Esophagus muscularis mucosa (tissue), 4 donors: Measurements from ENCODE around the gene NECTIN2. TPM values are rescaled to one million over a fixed set of nuclear protein-coding genes. Genes with fewer than 3 reads are reported as not detected.
"Not testable (repeated sequence)": the region's sequence is repeated elsewhere in the genome, so short reads cannot be mapped to it uniquely, and the experiment has no call there.

ENCODE experiments used
- DNase-seq: peaks from one replicate; pipeline ENCODE4 v3.0.0-alpha.2; 2017; ENCODE audit errors: extremely low spot score
- H3K27ac ChIP-seq, 4 donors: fragments of 200-600 bp; sonication (generic); replicated peaks in 1 of 4; 1 replicate in 3 of 4; 2 replicates in 1 of 4; pipeline ENCODE4 v1.5.1; 2016 to 2019; ENCODE audit warnings: mild to moderate bottlenecking in 1 of 4
- H3K27me3 ChIP-seq, 4 donors: fragments of 200-600 bp; sonication (generic); one replicate each; pipeline versions ENCODE4 v1.5.1 to v1.6.0; 2016 to 2019
- H3K36me3 ChIP-seq, 4 donors: fragments of 200-600 bp; sonication (generic); one replicate each; pipeline ENCODE4 v1.5.1; 2016 to 2019
- H3K4me1 ChIP-seq, 4 donors: fragments of 200-600 bp; sonication (generic); one replicate each; pipeline ENCODE4 v1.5.1; 2016 to 2019
- H3K4me3 ChIP-seq, 4 donors: fragments of 200-600 bp; sonication (generic); 1 replicate in 2 of 4; 2 replicates in 2 of 4; pipeline ENCODE4 v1.5.1; 2016 to 2019; ENCODE audit warnings: mild to moderate bottlenecking in 4 of 4, moderate library complexity in 1 of 4
- H3K9me3 ChIP-seq, 4 donors: fragments of 200-600 bp; sonication (generic); 1 replicate in 3 of 4; 2 replicates in 1 of 4; pipeline ENCODE4 v1.5.1; 2016 to 2019
- EP300 ChIP-seq: sonication (generic); formaldehyde crosslinking; IDR thresholded peaks from one replicate; pipeline ENCODE4 v1.6.1; 2017; ENCODE audit warnings: antibody characterized with exemption
- POLR2A ChIP-seq: fragments of 450-650 bp; IDR thresholded peaks from one replicate; pipeline ENCODE4 v1.6.1; 2017; ENCODE audit warnings: antibody characterized with exemption, moderate library complexity, mild to moderate bottlenecking, low read depth
- POLR2AphosphoS5 ChIP-seq, 2 donors: sonication (generic); formaldehyde crosslinking; IDR thresholded peaks; one replicate each; pipeline ENCODE4 v1.6.1; 2017; ENCODE audit warnings: antibody characterized with exemption in 2 of 2
- WGBS: methylation state at CpG from one replicate; pipeline ENCODE4 v1.1.5; 2018; 5-methylcytosine and 5-hydroxymethylcytosine counted together
- intact Hi-C: fragments of 100-400 bp; cut with DNase I; formaldehyde crosslinking; loops from one replicate; pipeline ENCODE4 v1.15.1; 2023
- total RNA-seq, 4 donors: library from RNA; depleted of rRNA; stranded (reverse); fragments of >200 nt; gene quantifications; one replicate each; pipeline versions ENCODE4 v1.1.0 to v1.2.1, GENCODE V29; 2016
- TF ChIP-seq, protein P1 (sequence below), 3 experiments: fragments of 200-600 bp in 2 of 3; fragments of 450-650 bp in 1 of 3; sonication (generic) in 2 of 3; IDR thresholded peaks; one replicate each; pipeline ENCODE4 v1.5.1; 2017 to 2019; ENCODE audit warnings: antibody characterized with exemption in 3 of 3, mild to moderate bottlenecking in 2 of 3, moderate library complexity in 1 of 3

Gene NECTIN2
- total RNA-seq, 4 donors from 2014 or later: 34.5 to 72.4 (median 60.1) TPM

DNA sequence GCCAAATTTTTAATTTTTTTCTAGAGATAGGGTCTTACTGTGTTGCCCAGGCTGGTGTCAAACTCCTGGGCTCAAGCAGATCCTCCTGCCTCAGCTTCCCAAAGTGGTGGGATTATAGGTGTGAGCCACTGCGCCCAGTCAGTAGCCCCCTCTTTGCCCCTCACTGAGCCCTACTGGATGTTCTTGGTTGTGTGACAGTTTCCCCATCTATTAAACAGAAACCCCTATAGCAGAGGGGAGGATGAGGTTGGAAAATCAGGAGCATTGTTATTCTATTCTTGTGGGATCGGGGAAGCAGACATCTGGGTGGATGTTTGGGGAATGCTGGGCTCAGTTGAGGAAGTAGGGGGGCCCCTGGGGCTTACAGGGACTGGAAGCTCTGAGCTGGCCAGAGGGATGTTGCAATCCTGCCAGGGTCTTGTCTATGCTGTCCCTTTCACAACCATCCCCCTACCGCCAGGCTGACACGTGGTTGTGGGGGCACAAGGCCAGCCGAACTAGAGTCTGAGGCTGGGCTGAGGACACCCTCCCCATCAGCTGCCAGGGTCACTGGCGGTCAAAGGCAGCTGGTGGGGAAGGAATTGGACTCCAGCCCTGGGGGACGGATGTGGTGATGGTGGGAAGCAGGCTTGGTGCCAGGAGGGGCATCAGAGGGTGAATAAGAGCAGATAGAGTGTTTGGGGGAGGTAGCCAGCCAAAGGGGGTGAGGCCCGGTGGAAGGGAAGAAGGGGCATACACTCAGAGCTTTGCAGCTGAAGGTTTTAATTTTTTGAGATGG is 79.2 kb downstream of the NECTIN2 start:
- Histone ChIP-seq H3K4me3 (no peak overlapping the region), H3K27ac (peak overlapping the region in 2 of 4 donors; percentile 31 to 59), H3K27me3 (no peaks in the 10 kb centered on the region), H3K9me3 (no peaks in the 10 kb centered on the region), H3K4me1 (peaks cover 9 to 34% (median 24%) of the 10 kb centered on the region in 4 donors), H3K36me3 (no peaks in the 10 kb centered on the region)
- intact Hi-C loops: no loop called here
- peak; percentile 23 to 33 for TF ChIP-seq POLR2AphosphoS5 (IDR thresholded peaks at IDR 0.05)
- TF ChIP-seq EP300: no peak
- TF ChIP-seq, protein P1, sequence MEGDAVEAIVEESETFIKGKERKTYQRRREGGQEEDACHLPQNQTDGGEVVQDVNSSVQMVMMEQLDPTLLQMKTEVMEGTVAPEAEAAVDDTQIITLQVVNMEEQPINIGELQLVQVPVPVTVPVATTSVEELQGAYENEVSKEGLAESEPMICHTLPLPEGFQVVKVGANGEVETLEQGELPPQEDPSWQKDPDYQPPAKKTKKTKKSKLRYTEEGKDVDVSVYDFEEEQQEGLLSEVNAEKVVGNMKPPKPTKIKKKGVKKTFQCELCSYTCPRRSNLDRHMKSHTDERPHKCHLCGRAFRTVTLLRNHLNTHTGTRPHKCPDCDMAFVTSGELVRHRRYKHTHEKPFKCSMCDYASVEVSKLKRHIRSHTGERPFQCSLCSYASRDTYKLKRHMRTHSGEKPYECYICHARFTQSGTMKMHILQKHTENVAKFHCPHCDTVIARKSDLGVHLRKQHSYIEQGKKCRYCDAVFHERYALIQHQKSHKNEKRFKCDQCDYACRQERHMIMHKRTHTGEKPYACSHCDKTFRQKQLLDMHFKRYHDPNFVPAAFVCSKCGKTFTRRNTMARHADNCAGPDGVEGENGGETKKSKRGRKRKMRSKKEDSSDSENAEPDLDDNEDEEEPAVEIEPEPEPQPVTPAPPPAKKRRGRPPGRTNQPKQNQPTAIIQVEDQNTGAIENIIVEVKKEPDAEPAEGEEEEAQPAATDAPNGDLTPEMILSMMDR (IDR thresholded peaks at IDR 0.05): no peak
- no peak for DNase-seq
- 62% methylated on average over 6 of the region's 8 CpGs for WGBS

DNA sequence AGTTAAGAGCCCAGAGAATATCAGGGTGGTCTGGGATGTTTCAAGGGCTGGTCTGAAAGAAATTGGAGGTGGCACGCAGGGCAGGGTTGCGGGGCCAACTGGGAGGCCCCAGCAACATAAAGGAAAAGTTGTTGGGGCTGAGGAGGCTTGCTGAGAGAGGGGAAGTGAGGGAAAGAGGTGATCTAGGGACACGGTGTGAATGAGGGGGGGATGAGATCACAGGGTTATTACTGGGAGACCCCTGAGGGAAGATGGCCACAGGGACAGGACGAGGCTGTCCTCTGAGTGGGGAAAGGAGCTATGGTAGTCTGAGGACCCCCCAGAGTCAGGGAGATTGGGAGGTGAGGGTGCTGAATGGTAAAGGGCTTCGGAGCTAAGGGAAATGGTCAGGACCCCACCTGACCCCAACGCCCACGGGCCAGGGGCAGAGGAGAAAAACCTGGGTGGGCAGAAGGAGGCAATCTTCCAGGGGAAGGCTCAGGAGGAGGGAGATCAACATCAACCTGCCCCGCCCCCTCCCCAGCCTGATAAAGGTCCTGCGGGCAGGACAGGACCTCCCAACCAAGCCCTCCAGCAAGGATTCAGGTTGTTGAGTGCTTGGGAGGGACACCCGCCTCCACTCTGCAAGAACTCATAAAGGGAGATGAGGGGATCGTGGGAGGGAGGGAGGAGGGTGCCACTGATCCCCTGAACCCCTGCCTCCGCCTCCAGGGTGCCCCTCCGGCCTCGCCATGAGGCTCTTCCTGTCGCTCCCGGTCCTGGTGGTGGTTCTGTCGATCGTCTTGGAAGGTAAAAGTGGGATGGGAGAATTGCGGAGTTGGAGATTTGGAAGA is 80.4 kb downstream of the NECTIN2 start:
- H3K9me3 ChIP-seq, H3K27me3 ChIP-seq, H3K27ac ChIP-seq, intact Hi-C loops, DNase-seq, H3K36me3 ChIP-seq: not testable (repeated sequence)
- Histone ChIP-seq H3K4me1 (peaks cover 9 to 34% (median 24%) of the 10 kb centered on the region in 4 donors), H3K4me3 (peak overlapping the region in 3 of 4 donors; percentile 36 to 46 (median 38))
- 58% methylated on average over 18 of the region's 19 CpGs for WGBS

DNA sequence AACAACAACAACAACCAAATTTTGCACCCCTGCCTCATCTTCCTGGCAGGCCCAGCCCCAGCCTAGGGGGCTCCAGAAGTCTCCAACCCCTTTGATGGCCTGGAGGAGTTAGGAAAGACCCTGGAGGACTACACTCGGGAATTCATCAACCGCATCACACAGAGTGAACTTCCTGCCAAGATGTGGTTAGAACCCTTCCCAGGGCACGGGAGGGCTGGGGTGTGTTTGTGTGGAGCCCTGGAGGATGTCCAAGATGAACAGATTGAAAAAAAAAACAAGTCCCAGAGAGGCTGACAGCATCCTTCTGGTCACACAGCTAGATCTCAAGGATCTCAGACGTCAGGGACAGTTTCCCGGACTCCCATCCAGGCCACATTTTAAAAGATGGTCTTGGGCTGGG is 81.6 kb downstream of the NECTIN2 start:
- H3K36me3 ChIP-seq: no peaks in the 10 kb centered on the region
- TF ChIP-seq POLR2A: no peak
- H3K27me3 ChIP-seq: no peaks in the 10 kb centered on the region
- no peak overlapping the region for H3K27ac ChIP-seq
- intact Hi-C loops: no loop called here
- H3K4me3 ChIP-seq: no peak overlapping the region
- DNase-seq: no peak
- H3K4me1 ChIP-seq: peaks cover 9 to 34% (median 24%) of the 10 kb centered on the region in 4 donors
- H3K9me3 ChIP-seq: no peaks in the 10 kb centered on the region
- 42% methylated on average over 5 of the region's 5 CpGs for WGBS

DNA sequence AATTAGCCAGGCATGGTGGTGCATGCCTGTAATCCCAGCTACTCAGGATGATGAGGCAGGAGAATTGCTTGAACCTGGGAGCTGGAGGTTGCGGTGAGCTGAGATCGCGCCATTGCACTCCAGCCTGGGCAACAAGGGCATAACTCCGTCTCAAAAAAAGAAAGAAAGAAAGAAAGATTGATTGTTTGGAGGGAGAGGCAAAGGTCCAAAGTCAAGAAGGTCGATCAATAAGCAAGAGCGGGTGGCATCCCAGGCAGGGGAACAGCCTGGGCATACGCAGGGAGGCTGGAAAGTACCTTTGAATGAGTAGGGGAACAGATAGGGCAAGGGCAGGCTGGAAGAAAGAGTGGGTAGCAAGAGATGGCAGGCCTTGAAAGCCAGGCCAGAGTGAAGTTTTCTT is 84.0 kb downstream of the NECTIN2 start:
- TF ChIP-seq EP300: no peak
- TF ChIP-seq POLR2A: no peak
- TF ChIP-seq, protein P1 (IDR thresholded peaks at IDR 0.05): no peak
- no peak for DNase-seq
- H3K36me3 ChIP-seq: no peaks in the 10 kb centered on the region
- intact Hi-C loops: no loop called here
- no peak overlapping the region for H3K27ac ChIP-seq
- WGBS: 90% methylated on average over 7 of the region's 7 CpGs
- H3K4me3 ChIP-seq: no peak overlapping the region
- peaks cover 8 to 28% (median 18%) of the 10 kb centered on the region in 4 donors for H3K4me1 ChIP-seq
- H3K9me3 ChIP-seq: no peaks in the 10 kb centered on the region
- H3K27me3 ChIP-seq: no peaks in the 10 kb centered on the region

DNA sequence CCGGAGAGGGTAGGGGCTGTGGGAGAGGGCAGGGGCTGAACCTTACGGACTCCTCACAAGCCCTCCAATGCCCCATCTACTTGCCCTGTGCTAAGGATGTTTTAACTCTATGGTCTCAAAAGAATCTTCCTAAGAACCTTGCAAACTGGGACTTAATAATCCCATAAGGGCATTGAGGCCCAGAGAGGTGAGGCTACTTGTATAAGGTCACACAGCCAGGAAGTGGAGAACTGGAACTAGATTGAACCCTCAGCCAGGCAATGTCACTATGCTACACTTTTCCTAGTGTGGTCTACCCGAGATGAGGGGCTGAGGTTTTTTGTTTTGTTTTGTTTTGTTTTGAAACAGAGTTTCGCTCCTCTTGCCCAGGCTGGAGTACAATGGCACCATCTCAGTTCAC is 85.4 kb downstream of the NECTIN2 start:
- Histone ChIP-seq H3K4me1 (peaks cover 1 to 13% (median 9%) of the 10 kb centered on the region in 4 donors), H3K27me3 (no peaks in the 10 kb centered on the region), H3K27ac (no peak overlapping the region), H3K9me3 (no peaks in the 10 kb centered on the region), H3K36me3 (no peaks in the 10 kb centered on the region), H3K4me3 (no peak overlapping the region)
- TF ChIP-seq POLR2A: no peak
- TF ChIP-seq, protein P1 (IDR thresholded peaks at IDR 0.05): no peak
- TF ChIP-seq EP300: no peak
- no peak for TF ChIP-seq POLR2AphosphoS5 (IDR thresholded peaks at IDR 0.05)
- intact Hi-C loops: no loop called here
- 81% methylated on average over 4 of the region's 4 CpGs for WGBS
- no peak for DNase-seq

Other genes with a start within 250 kb of the NECTIN2 start
- not detected for gene IGSF23, start 232.7 kb upstream of the NECTIN2 start, total RNA-seq
- 10 to 100 TPM; 20.8 to 58.3 (median 49.0) TPM for gene PVR, start 202.4 kb upstream of the NECTIN2 start, total RNA-seq
- 1 to 10 TPM; 2.5 to 5.1 (median 3.7) TPM for gene CEACAM19, start 174.8 kb upstream of the NECTIN2 start, total RNA-seq
- not detected for gene CEACAM16, start 147.1 kb upstream of the NECTIN2 start, total RNA-seq
- 100 to 1,000 TPM in 1 of 4 donors, 10 to 100 TPM in 2, 1 to 10 TPM in 1; 10.0 to 147 (median 20.2) TPM for gene BCL3, start 97.6 kb upstream of the NECTIN2 start, total RNA-seq
- under 1 TPM in 2 of 4 donors, not detected in 2; 0.34 to 0.50 TPM for gene CBLC, start 68.4 kb upstream of the NECTIN2 start, total RNA-seq
- gene BCAM, start 37.2 kb upstream of the NECTIN2 start, total RNA-seq: 10 to 100 TPM; 32.4 to 76.5 (median 56.6) TPM
- gene TOMM40, start 45.0 kb downstream of the NECTIN2 start, total RNA-seq: 10 to 100 TPM; 29.1 to 49.9 (median 41.0) TPM
- gene APOE, start 59.5 kb downstream of the NECTIN2 start, total RNA-seq: 10 to 100 TPM; 20.3 to 47.3 (median 37.2) TPM
- 1 to 10 TPM in 1 of 4 donors, not detected in 3; 2.5 TPM for gene APOC1, start 68.3 kb downstream of the NECTIN2 start, total RNA-seq
- not detected for gene APOC4, start 95.9 kb downstream of the NECTIN2 start, total RNA-seq
- not detected for gene APOC2, start 99.8 kb downstream of the NECTIN2 start, total RNA-seq
- 100 to 1,000 TPM in 2 of 4 donors, 10 to 100 TPM in 2; 46.6 to 154 (median 79.5) TPM for gene CLPTM1, start 109.1 kb downstream of the NECTIN2 start, total RNA-seq
- gene RELB, start 155.2 kb downstream of the NECTIN2 start, total RNA-seq: 10 to 100 TPM in 1 of 4 donors, 1 to 10 TPM in 3; 5.8 to 15.9 (median 7.5) TPM
- gene CLASRP, start 192.7 kb downstream of the NECTIN2 start, total RNA-seq: 10 to 100 TPM; 20.7 to 59.8 (median 32.9) TPM
- gene ZNF296, start 230.2 kb downstream of the NECTIN2 start, total RNA-seq: under 1 TPM in 2 of 4 donors, not detected in 2; 0.17 to 0.23 TPM
- gene GEMIN7, start 233.0 kb downstream of the NECTIN2 start, total RNA-seq: 10 to 100 TPM; 12.3 to 19.1 (median 15.3) TPM
- gene PPP1R37, start 246.9 kb downstream of the NECTIN2 start, total RNA-seq: 10 to 100 TPM; 21.0 to 46.7 (median 28.3) TPM